HepG2 (cell line): ENCODE data around the gene ZNF117. TPM values are rescaled to one million over a fixed set of nuclear protein-coding genes. Genes with fewer than 3 reads are reported as not detected.

Experiments used
- CHCHD3 ChIP-seq: sonication (generic); formaldehyde crosslinking; IDR thresholded peaks from 2 replicates; pipeline ENCODE4 v1.8.0; 2022; ENCODE audit warnings: mild to moderate bottlenecking, missing genetic modification reagents, moderate library complexity
- DZIP1 ChIP-seq: sonication (generic); formaldehyde crosslinking; IDR thresholded peaks from 2 replicates; pipeline ENCODE4 v1.5.0; 2020; ENCODE audit warnings: mild to moderate bottlenecking, missing genetic modification reagents
- FOXJ3 ChIP-seq: sonication (generic); formaldehyde crosslinking; IDR thresholded peaks from 2 replicates; pipeline ENCODE4 v1.4.0; 2020; ENCODE audit warnings: missing genetic modification reagents, mild to moderate bottlenecking, borderline replicate concordance
- KAT7 ChIP-seq: IDR thresholded peaks from 2 replicates; pipeline ENCODE4 v1.6.1; 2018; ENCODE audit warnings: borderline replicate concordance, missing compliant biosample characterization
- MTA1 ChIP-seq: sonication (generic); formaldehyde crosslinking; IDR thresholded peaks from 2 replicates; pipeline ENCODE4 v1.4.0; 2020; ENCODE audit warnings: missing genetic modification reagents, mild to moderate bottlenecking, borderline replicate concordance
- MYNN ChIP-seq: sonication (generic); formaldehyde crosslinking; IDR thresholded peaks from 2 replicates; pipeline ENCODE4 v1.4.0; 2020; ENCODE audit warnings: mild to moderate bottlenecking, low read depth, missing genetic modification reagents
- NFATC3 ChIP-seq: sonication (generic); formaldehyde crosslinking; IDR thresholded peaks from 2 replicates; pipeline ENCODE4 v1.5.1; 2020; ENCODE audit warnings: mild to moderate bottlenecking, missing genetic modification reagents
- POGZ ChIP-seq: sonication (generic); formaldehyde crosslinking; IDR thresholded peaks from 2 replicates; pipeline ENCODE4 v1.4.0; 2020; ENCODE audit warnings: mild to moderate bottlenecking, missing genetic modification reagents
- ZBTB1 ChIP-seq: sonication (generic); formaldehyde crosslinking; IDR thresholded peaks from 2 replicates; pipeline ENCODE4 v1.4.0; 2020; ENCODE audit warnings: missing genetic modification reagents, borderline replicate concordance
- ZNF552 ChIP-seq: sonication (generic); formaldehyde crosslinking; IDR thresholded peaks from 2 replicates; pipeline ENCODE4 v1.9.0; 2022; ENCODE audit warnings: missing genetic modification reagents, mild to moderate bottlenecking, borderline replicate concordance
- ZNF724P ChIP-seq: sonication (generic); formaldehyde crosslinking; IDR thresholded peaks from 2 replicates; pipeline ENCODE4 v1.8.0; 2022; ENCODE audit warnings: missing genetic modification reagents, borderline replicate concordance
- ZNF784 ChIP-seq: sonication (generic); formaldehyde crosslinking; IDR thresholded peaks from 2 replicates; pipeline ENCODE4 v1.5.1; 2020; ENCODE audit warnings: missing genetic modification reagents, mild to moderate bottlenecking, borderline replicate concordance
- ZNF841 ChIP-seq: sonication (generic); formaldehyde crosslinking; IDR thresholded peaks from 2 replicates; pipeline ENCODE4 v1.8.1; 2023; ENCODE audit warnings: missing genetic modification reagents, borderline replicate concordance
- ZSCAN12 ChIP-seq: sonication (generic); formaldehyde crosslinking; IDR thresholded peaks from 2 replicates; pipeline ENCODE4 v1.9.0; 2021; ENCODE audit warnings: mild to moderate bottlenecking, missing genetic modification reagents
- polyA plus RNA-seq, 8 experiments: library from polyadenylated mRNA; depleted of rRNA in 3 of 8; stranded (reverse) in 7 of 8; unstranded in 1 of 8; fragments of >200 nt; fragmentation: Illumina TruSeq in 4 of 8; extraction: Trizol in 4 of 8; gene quantifications; 2 replicates each; pipeline versions ENCODE4 v1.2.1 to v1.2.3, GENCODE V29; 2011 to 2016; ENCODE audit warnings: low read depth in 4 of 8, missing spikeins in 1 of 8, mixed read lengths in 1 of 8; ENCODE audit not compliant: insufficient read depth in 1 of 8
- total RNA-seq, 5 experiments: library from RNA; depleted of rRNA; stranded (reverse); fragments of >200 nt; fragmentation: Illumina TruSeq; extraction: Trizol; gene quantifications; 2 replicates each; pipeline ENCODE4 v1.2.3, GENCODE V29; 2016; ENCODE audit warnings: low read depth in 1 of 5
- TF ChIP-seq, protein P1 (sequence below): sonication (generic); formaldehyde crosslinking; IDR thresholded peaks from 2 replicates; pipeline ENCODE4 v1.4.0; 2020; ENCODE audit warnings: mild to moderate bottlenecking, low read depth, missing genetic modification reagents
- TF ChIP-seq, protein P2 (sequence below): sonication (generic); formaldehyde crosslinking; IDR thresholded peaks from 2 replicates; pipeline ENCODE4 v1.9.0; 2021; ENCODE audit warnings: missing genetic modification reagents, mild to moderate bottlenecking, borderline replicate concordance
- TF ChIP-seq, protein P3 (sequence below): sonication (generic); formaldehyde crosslinking; IDR thresholded peaks from 2 replicates; pipeline ENCODE4 v1.5.1; 2020; ENCODE audit warnings: mild to moderate bottlenecking, moderate library complexity, missing genetic modification reagents
- TF ChIP-seq, protein P4 (sequence below): IDR thresholded peaks from 2 replicates; pipeline ENCODE4 v1.6.1; 2016; ENCODE audit warnings: mild to moderate bottlenecking, missing biosample characterization, missing genetic modification reagents

The ZNF117 gene
- total and polyA plus RNA-seq, 2 of the 13 experiments (the other 11 are each of a cell fraction or from before 2014, with no cell fraction given): 6.6 to 20.0 TPM

GRCh38 chr7:65006094-65006992 is 15.5 kb upstream of the ZNF117 start, which contains the start of gene ERV3-1 (continued):
- TF ChIP-seq DZIP1 (no peak), NFATC3 (0 out of 2 replicates have a peak, but pooled peaks have one; percentile 83), ZBTB1 (no peak), FOXJ3 (CRISPR knock-in tag) (no peak; the same call in 1 of the 2 replicates), ZNF784 (peak; percentile 48; the same call in 1 of the 2 replicates), ZNF841 (CRISPR knock-in tag) (no peak), KAT7 (CRISPR knock-in tag) (no peak; the same call in 1 of the 2 replicates), CHCHD3 (CRISPR knock-in tag) (no peak), ZSCAN12 (CRISPR knock-in tag) (no peak), MYNN (CRISPR knock-in tag) (no peak), ZNF724P (CRISPR knock-in tag) (no peak), POGZ (peak; percentile 78), MTA1 (CRISPR knock-in tag) (no peak), ZNF552 (CRISPR knock-in tag) (no peak)
- TF ChIP-seq, protein P1, sequence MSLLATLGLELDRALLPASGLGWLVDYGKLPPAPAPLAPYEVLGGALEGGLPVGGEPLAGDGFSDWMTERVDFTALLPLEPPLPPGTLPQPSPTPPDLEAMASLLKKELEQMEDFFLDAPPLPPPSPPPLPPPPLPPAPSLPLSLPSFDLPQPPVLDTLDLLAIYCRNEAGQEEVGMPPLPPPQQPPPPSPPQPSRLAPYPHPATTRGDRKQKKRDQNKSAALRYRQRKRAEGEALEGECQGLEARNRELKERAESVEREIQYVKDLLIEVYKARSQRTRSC (CRISPR knock-in tag): no peak
- TF ChIP-seq, protein P2, sequence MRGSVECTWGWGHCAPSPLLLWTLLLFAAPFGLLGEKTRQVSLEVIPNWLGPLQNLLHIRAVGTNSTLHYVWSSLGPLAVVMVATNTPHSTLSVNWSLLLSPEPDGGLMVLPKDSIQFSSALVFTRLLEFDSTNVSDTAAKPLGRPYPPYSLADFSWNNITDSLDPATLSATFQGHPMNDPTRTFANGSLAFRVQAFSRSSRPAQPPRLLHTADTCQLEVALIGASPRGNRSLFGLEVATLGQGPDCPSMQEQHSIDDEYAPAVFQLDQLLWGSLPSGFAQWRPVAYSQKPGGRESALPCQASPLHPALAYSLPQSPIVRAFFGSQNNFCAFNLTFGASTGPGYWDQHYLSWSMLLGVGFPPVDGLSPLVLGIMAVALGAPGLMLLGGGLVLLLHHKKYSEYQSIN (CRISPR knock-in tag): no peak
- TF ChIP-seq, protein P3, sequence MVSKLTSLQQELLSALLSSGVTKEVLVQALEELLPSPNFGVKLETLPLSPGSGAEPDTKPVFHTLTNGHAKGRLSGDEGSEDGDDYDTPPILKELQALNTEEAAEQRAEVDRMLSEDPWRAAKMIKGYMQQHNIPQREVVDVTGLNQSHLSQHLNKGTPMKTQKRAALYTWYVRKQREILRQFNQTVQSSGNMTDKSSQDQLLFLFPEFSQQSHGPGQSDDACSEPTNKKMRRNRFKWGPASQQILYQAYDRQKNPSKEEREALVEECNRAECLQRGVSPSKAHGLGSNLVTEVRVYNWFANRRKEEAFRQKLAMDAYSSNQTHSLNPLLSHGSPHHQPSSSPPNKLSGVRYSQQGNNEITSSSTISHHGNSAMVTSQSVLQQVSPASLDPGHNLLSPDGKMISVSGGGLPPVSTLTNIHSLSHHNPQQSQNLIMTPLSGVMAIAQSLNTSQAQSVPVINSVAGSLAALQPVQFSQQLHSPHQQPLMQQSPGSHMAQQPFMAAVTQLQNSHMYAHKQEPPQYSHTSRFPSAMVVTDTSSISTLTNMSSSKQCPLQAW: peak; percentile 87; the same call in 1 of the 2 replicates
- TF ChIP-seq, protein P4, sequence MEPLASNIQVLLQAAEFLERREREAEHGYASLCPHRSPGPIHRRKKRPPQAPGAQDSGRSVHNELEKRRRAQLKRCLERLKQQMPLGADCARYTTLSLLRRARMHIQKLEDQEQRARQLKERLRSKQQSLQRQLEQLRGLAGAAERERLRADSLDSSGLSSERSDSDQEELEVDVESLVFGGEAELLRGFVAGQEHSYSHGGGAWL (CRISPR knock-in tag): peak; percentile 49; the same call in 1 of the 2 replicates
